Measurements from ENCODE around the gene ZNF768.

- TF ChIP-seq CTCF (IDR thresholded peaks at IDR 0.05) (no peak), POLR2A (IDR thresholded peaks at IDR 0.05) (no peak)
Measured at GRCh38 chr16:30521873-30522641, 4.3 kb downstream of the ZNF768 start.

Measured in thyroid gland (tissue), 4 donors.